ENCODE results near the gene HIPK2.

DNA sequence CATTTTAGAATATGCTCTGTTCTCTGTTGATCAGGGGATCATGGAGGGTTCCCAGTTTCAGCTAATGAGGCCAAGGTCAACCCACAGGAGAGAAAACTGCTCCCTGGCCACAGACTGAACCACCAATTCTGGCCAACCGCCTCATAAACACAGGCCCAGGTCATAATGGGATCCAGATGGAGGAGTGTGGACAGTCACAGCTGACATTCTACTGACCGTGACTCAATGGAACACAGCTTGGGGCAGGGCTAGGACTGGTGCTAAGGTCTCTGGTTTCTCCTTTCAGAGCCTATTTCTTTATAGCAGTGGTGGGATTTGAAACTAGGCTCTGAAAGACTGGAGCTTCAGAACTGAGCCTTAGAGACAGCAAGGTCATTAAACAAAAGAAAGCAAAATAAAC, 68.3 kb downstream of the HIPK2 start:
- no peak for TF ChIP-seq CTCF (IDR thresholded peaks at IDR 0.05)
- no peak for TF ChIP-seq POLR2A (IDR thresholded peaks at IDR 0.05)
